ENCODE results near the gene PRSS53. TPM values are rescaled to one million over a fixed set of nuclear protein-coding genes. Genes with fewer than 3 reads are reported as not detected.
A peak's percentile ranks its signal among the peaks of the same experiment; 100 is the strongest.

The PRSS53 gene
- total RNA-seq, 1 donor from 2014 or later: 1.1 TPM

DNA sequence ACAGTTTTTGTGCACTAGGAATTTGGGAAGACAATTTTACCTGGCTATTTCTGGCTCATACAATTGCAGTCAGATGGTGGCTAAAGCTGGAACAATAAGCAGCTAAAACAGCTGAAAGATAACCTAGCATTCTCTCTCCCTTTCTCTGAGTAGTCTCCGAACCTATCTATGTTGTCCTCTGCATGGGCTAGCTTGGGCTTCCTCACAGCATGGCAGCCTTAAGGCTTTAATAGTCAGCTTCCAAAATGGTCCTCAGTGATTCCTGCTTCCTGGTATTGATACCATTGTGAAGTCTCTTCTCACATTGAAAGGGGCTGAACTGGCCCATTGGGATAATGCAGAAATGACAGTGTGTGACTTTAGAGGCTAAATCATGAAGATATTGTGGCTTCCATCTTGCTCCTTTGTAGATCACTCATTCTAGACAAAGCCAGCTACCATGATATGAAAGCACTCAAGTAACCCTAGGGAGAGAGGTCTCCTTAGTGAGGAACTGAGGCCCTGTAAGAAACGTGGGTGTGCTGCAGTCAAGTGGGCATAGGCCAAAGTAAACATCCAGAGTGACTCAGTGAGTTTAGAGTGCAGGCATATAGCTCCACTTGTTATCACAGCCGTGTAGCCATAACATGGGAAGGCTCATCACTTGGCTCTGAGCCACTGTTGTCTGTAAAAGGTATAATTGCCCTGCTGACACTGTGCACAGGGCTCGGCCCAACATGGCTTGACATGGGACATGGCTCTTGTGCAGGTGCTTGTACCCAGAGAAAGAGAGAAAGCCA lies 11.3 kb upstream of the PRSS53 start:
- H3K27me3 ChIP-seq (ENCODE audit: control insufficient read depth, insufficient read depth, low read length): no peaks in the 10 kb centered on the region
- TF ChIP-seq, protein P1, sequence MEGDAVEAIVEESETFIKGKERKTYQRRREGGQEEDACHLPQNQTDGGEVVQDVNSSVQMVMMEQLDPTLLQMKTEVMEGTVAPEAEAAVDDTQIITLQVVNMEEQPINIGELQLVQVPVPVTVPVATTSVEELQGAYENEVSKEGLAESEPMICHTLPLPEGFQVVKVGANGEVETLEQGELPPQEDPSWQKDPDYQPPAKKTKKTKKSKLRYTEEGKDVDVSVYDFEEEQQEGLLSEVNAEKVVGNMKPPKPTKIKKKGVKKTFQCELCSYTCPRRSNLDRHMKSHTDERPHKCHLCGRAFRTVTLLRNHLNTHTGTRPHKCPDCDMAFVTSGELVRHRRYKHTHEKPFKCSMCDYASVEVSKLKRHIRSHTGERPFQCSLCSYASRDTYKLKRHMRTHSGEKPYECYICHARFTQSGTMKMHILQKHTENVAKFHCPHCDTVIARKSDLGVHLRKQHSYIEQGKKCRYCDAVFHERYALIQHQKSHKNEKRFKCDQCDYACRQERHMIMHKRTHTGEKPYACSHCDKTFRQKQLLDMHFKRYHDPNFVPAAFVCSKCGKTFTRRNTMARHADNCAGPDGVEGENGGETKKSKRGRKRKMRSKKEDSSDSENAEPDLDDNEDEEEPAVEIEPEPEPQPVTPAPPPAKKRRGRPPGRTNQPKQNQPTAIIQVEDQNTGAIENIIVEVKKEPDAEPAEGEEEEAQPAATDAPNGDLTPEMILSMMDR (IDR thresholded peaks at IDR 0.05; ENCODE audit: insufficient read depth, low read length, severe bottlenecking): no peak
- DNase-seq (ENCODE audit: low read depth) (peak; percentile 58), FAIRE-seq (no peak)
- H3K36me3 ChIP-seq (ENCODE audit: control insufficient read depth, insufficient read depth, low read length): no peaks in the 10 kb centered on the region
- H3K4me3 ChIP-seq (ENCODE audit: low read depth, low read length): no peak overlapping the region

DNA sequence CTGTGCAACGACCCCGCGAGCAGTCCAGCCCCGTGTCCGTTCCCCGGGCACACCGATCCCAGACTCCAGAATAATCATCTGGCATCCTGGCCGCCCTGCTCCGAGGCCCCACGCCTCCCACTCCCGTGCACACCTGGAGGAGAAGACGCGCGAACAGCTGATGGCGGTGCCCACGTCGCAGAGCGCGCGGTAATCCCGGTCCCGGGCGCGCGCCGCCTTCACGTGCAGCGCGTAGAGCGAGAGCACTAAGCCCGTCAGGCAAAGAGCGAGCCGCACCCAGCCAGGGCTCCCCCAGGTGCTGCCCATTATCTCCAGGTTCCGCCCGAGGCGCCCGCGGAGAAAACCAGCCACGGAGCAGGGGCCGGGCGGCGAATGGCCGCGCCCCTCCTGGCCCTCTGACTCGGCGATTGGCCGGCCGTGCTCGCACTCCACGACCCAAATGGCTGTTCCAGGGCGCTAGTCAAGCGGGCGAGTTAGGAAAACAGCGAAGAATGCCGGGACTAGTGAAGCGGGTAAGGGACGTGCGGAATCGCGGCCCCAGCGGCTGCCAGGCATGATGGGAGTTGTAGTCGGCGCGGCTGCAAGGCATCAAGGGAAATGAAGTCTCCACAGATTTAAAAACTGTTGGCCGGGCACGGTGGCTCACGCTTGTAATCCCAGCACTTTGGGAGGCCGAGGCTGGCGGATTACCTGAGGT lies 5.8 kb upstream of the PRSS53 start, which contains the start of gene VKORC1:
Gene VKORC1, minus strand, starts transcription at position 374 of the 697 bp plus-strand sequence. Its CDS starts 68 bp downstream, at position 306.
- peak; percentile 96 for DNase-seq (ENCODE audit: low read depth)
- TF ChIP-seq, protein P1 (IDR thresholded peaks at IDR 0.05; ENCODE audit: insufficient read depth, low read length, severe bottlenecking): no peak
- FAIRE-seq: no peak
- Histone ChIP-seq H3K36me3 (ENCODE audit: control insufficient read depth, insufficient read depth, low read length) (peaks cover 5% of the 10 kb centered on the region), H3K27me3 (ENCODE audit: control insufficient read depth, insufficient read depth, low read length) (no peaks in the 10 kb centered on the region), H3K4me3 (ENCODE audit: low read depth, low read length) (peak within 1 kb of the TSS; percentile 77)

DNA sequence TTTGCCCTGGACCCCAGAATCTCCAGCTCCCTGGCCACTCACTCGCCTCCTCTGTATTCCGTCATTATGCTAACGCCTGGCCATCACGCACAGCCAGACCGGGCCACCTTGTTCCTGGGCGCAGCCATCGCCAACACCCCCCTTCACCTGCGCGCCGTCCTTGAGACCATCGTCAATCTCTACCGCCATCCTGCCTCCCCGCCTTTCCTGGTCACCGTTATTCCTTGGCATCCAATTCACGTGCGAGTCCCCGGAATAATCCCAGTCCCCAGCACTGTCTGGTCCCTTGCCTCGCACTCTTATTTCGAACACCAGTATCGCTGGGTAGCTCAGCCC lies 5.3 kb upstream of the PRSS53 start:
- TF ChIP-seq, protein P1 (IDR thresholded peaks at IDR 0.05; ENCODE audit: insufficient read depth, low read length, severe bottlenecking): no peak
- peaks cover 5% of the 10 kb centered on the region for H3K36me3 ChIP-seq (ENCODE audit: control insufficient read depth, insufficient read depth, low read length)
- FAIRE-seq: no peak
- H3K4me3 ChIP-seq (ENCODE audit: low read depth, low read length): peak overlapping the region; percentile 77
- no peak for DNase-seq (ENCODE audit: low read depth)
- no peaks in the 10 kb centered on the region for H3K27me3 ChIP-seq (ENCODE audit: control insufficient read depth, insufficient read depth, low read length)

DNA sequence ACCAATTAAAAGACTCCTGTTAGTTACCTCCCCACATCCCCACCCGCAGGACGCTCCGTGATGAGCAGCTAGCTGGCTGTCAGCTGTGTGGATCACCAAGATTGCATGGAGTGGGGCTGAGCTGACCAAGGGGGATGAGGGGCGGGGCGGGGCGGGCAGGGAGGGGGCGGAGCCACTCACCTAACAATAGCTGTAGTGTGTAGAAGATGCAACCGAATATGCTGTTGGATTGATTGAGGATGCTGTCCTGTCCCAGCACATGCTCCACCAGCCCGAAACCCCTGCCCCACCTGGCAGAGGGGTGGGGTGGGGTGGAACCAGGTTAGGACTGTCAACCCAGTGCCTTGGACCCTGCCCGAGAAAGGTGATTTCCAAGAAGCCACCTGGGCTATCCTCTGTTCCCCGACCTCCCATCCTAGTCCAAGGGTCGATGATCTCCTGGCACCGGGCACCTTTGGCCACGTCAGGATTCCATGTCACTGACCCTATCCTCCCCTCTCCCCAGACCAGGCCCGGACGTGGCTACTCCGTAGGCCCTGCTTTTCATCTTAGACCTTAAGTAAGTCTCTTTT lies 4.5 kb upstream of the PRSS53 start:
- TF ChIP-seq, protein P1 (IDR thresholded peaks at IDR 0.05; ENCODE audit: insufficient read depth, low read length, severe bottlenecking): no peak
- peak overlapping the region; percentile 5 for H3K4me3 ChIP-seq (ENCODE audit: low read depth, low read length)
- no peaks in the 10 kb centered on the region for H3K27me3 ChIP-seq (ENCODE audit: control insufficient read depth, insufficient read depth, low read length)
- peaks cover 5% of the 10 kb centered on the region for H3K36me3 ChIP-seq (ENCODE audit: control insufficient read depth, insufficient read depth, low read length)
- FAIRE-seq (no peak), DNase-seq (ENCODE audit: low read depth) (no peak)

DNA sequence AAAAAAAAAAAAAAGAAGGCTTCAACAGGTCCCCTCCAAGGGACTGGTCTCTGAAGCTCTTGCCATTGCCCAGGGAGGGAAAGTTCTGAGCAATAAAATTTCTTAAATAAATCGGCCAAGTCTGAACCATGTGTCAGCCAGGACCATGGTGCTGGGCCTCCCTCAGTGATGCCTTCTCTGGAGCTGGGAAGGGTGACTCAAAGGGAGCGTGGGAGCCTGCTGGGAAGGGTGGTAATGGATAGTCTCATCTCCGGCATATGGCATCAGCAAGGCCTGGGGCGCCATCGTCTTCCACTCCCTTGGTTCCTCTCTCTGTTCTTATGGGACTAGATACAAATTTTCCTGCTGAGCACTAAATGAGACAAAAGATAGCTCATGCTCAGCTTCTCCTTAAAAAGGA lies 3.6 kb upstream of the PRSS53 start:
- FAIRE-seq (no peak), DNase-seq (ENCODE audit: low read depth) (no peak)
- peaks cover 5% of the 10 kb centered on the region for H3K36me3 ChIP-seq (ENCODE audit: control insufficient read depth, insufficient read depth, low read length)
- H3K4me3 ChIP-seq (ENCODE audit: low read depth, low read length): no peak overlapping the region
- H3K27me3 ChIP-seq (ENCODE audit: control insufficient read depth, insufficient read depth, low read length): no peaks in the 10 kb centered on the region
- TF ChIP-seq, protein P1 (IDR thresholded peaks at IDR 0.05; ENCODE audit: insufficient read depth, low read length, severe bottlenecking): no peak
